ENCODE measurements around the gene SH2D3A. TPM values are rescaled to one million over a fixed set of nuclear protein-coding genes. Genes with fewer than 3 reads are reported as not detected.

Gene SH2D3A
- total and polyA plus RNA-seq, 2 experiments from 2014 or later, result 20.7 to 38.4 TPM

GRCh38 chr19:6737873-6738786, 29.1 kb downstream of the SH2D3A start (continued):
- TF ChIP-seq REST (IDR thresholded peaks at IDR 0.05; ENCODE audit: unreplicated experiment) (no peak), POLR2AphosphoS5 (IDR thresholded peaks at IDR 0.05; ENCODE audit: low read depth) (peak; percentile 16; the same call in 1 of the 2 replicates), ZNF114 (CRISPR knock-in tag; IDR thresholded peaks at IDR 0.05) (no peak)

GRCh38 chr19:6737284-6737872, 29.9 kb downstream of the SH2D3A start, which contains the start of gene GPR108:
Gene GPR108 (minus strand): TSS chr19:6737580. CDS start chr19:6737576, 4 bp downstream.
- Histone ChIP-seq H3K27me3 (ENCODE audit: insufficient read depth) (no peaks in the 10 kb centered on the region), H3K36me3 (ENCODE audit: insufficient read depth) (no peaks in the 10 kb centered on the region), H2AFZ (peak within 1 kb of the TSS; percentile 89), H3K4me2 (peak within 1 kb of the TSS; percentile 95), H3K9me2 (ENCODE audit: insufficient read depth) (no peaks in the 10 kb centered on the region), H3F3A (replicated peaks; ENCODE audit: low read depth) (0 out of 2 replicates have a peak, but pooled peaks cover 11% of the 10 kb centered on the region), H3K4me1 (ENCODE audit: insufficient read depth) (peaks cover 36% of the 10 kb centered on the region), H3K79me2 (replicated peaks; ENCODE audit: insufficient read depth) (peaks cover 29% of the 10 kb centered on the region), H3K27ac (ENCODE audit: low read depth) (peak within 1 kb of the TSS; percentile 95), H4K20me1 (replicated peaks; ENCODE audit: insufficient read depth) (peaks cover 10% of the 10 kb centered on the region; the same call in 1 of the 2 replicates), H3K4me3 (peak within 1 kb of the TSS; percentile 94)
- Mint-ChIP-seq H3K4me3 (peak within 1 kb of the TSS; percentile 95), H3K27me3 (ENCODE audit: insufficient read depth, low read depth, poor library complexity) (peaks cover 15% of the 10 kb centered on the region), H3K9me3 (no peaks in the 10 kb centered on the region; the same call in 2 of the 3 replicates), H3K27ac (peak within 1 kb of the TSS; percentile 98), H3K4me1 (peaks cover 38% of the 10 kb centered on the region), H3K36me3 (ENCODE audit: low read depth) (peaks cover 11% of the 10 kb centered on the region)
- peak; percentile 55 for ATAC-seq
- TF ChIP-seq EZH2phosphoT487 (IDR thresholded peaks at IDR 0.05; ENCODE audit: unreplicated experiment) (no peak), JUNB (IDR thresholded peaks at IDR 0.05; ENCODE audit: unreplicated experiment) (no peak), POLR2AphosphoS5 (IDR thresholded peaks at IDR 0.05; ENCODE audit: low read depth) (peak; percentile 11; the same call in 1 of the 2 replicates), CREB1 (CRISPR knock-in tag; IDR thresholded peaks at IDR 0.05; ENCODE audit: low read depth) (peak; percentile 97)
- peak; percentile 100 for DNase-seq (ENCODE audit: low spot score)

- Histone ChIP-seq H3K79me2 (replicated peaks; ENCODE audit: insufficient read depth) (peaks cover 24% of the 10 kb centered on the region), H3K4me3 (peak overlapping the region; percentile 94), H3F3A (replicated peaks; ENCODE audit: low read depth) (0 out of 2 replicates have a peak, but pooled peaks cover 11% of the 10 kb centered on the region), H3K27ac (ENCODE audit: low read depth) (peak overlapping the region; percentile 78), H3K36me3 (ENCODE audit: insufficient read depth) (no peaks in the 10 kb centered on the region), H3K9me2 (ENCODE audit: insufficient read depth) (no peaks in the 10 kb centered on the region), H2AFZ (no peak overlapping the region; the same call in 1 of the 2 replicates), H3K4me1 (ENCODE audit: insufficient read depth) (peaks cover 36% of the 10 kb centered on the region), H3K27me3 (ENCODE audit: insufficient read depth) (no peaks in the 10 kb centered on the region), H4K20me1 (replicated peaks; ENCODE audit: insufficient read depth) (peaks cover 5% of the 10 kb centered on the region; the same call in 1 of the 2 replicates), H3K4me2 (peak overlapping the region; percentile 95)
- no peak for ATAC-seq
- peaks cover 36% of the 10 kb centered on the region for H3K4me1 Mint-ChIP-seq
- peaks cover 15% of the 10 kb centered on the region for H3K27me3 Mint-ChIP-seq (ENCODE audit: insufficient read depth, low read depth, poor library complexity)
- H3K27ac Mint-ChIP-seq, result peak overlapping the region; percentile 98
- peak overlapping the region; percentile 95 for H3K4me3 Mint-ChIP-seq
- no peaks in the 10 kb centered on the region; the same call in 2 of the 3 replicates for H3K9me3 Mint-ChIP-seq
- DNase-seq (ENCODE audit: low spot score), result no peak
- peaks cover 10% of the 10 kb centered on the region; the same call in 2 of the 3 replicates for H3K36me3 Mint-ChIP-seq (ENCODE audit: low read depth)
- no peak for TF ChIP-seq EZH2 (IDR thresholded peaks at IDR 0.05; ENCODE audit: low read depth, unreplicated experiment)
- TF ChIP-seq ZNF331 (CRISPR knock-in tag; IDR thresholded peaks at IDR 0.05; ENCODE audit: low read depth), result no peak
- TF ChIP-seq EZH2phosphoT487 (IDR thresholded peaks at IDR 0.05; ENCODE audit: unreplicated experiment), result no peak
- 0 out of 4 replicates have a peak, but pooled peaks of 1 of the 2 experiments have one; percentile 4 for TF ChIP-seq CTCF (conservative IDR thresholded peaks at IDR 0.05; ENCODE audit: low read depth in 2 of 2)
- TF ChIP-seq POLR2AphosphoS5 (IDR thresholded peaks at IDR 0.05; ENCODE audit: low read depth), result peak; percentile 17; the same call in 1 of the 2 replicates
Measured at GRCh38 chr19:6736917-6737283, 30.3 kb downstream of the SH2D3A start.

Measured in GM23338 (cell line).